ENCODE data around the gene CYP1B1.
"Not testable (repeated sequence)": the region's sequence is repeated elsewhere in the genome, so short reads cannot be mapped to it uniquely, and the experiment has no call there.

The CYP1B1 gene

DNA sequence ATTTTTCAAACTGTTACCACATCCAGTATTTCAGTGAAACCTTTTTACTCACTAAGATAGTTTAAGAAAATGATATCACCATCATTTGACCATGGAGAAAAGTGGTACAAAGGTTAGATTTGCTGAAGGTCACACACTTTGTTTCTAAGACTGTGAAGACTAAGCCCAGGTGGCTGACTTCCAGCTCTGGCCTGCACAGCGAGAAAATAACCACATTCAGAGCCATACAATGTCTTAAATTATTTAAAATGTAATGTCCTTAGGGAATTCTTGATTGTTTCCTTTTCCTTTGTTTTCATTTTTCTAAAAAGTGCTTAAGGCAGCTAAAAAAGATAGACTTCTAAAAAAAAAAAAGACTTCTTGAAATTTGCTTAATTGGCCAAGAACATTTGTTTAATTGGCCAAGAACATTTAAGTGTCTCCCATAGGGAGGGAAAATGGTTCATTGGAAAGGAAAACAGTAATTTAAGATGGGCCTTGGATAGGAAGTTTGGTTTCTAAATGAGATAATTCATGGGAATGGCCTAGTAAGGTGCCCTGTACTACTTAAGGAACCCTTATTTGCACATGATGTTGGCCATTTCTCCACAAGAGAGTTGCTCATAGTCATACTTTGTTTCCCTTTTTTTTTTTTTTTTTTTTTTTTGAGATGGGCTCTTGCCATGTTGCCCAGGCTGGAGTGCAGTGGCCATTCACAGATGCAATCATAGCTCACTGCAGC, 45.2 kb downstream of the CYP1B1 start:
- no peak for DNase-seq

- DNase-seq: no peak
These were observed 46.4 kb downstream of the CYP1B1 start for GRCh38 chr2:38029512-38029911.

GRCh38 chr2:38028829-38029228, 47.1 kb downstream of the CYP1B1 start:
- DNase-seq: no peak

DNA sequence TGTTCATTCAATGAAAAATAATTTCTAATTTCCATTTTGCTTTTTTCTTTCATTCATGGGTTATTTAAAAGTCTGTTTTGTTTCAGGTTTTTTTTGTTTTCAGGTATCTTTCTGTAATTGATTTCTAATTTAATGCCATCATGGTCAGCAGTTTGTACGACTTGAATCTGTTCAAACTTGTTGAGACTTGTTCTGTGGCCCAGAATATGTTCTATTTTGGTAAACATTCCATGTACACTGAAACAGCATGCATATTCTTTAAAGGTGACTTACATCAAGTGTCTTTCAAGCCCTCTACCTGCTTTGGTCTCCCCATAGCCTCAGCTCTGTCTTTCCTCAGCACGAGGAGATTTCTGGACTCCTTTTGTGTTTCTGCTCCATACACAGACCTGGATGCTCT, 49.1 kb downstream of the CYP1B1 start:
- DNase-seq: no peak

DNA sequence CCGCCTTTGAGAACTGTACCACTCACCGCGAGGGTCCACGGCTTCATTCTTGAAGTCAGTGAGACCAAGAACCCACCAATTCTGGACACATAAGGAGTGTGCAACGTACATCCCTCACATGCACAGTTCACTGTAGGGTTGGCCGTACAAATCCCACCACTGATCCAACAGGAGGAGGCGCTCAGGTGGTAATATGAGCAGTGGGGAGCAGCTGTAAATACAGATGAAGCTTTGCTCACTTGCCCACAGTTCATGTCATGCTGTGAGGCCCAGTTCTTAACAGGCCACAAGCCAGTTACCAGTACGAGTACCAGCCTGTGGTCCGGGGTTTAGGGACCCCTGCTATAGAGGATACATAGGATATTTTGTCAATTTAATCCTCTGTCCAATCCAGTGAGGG, 54.4 kb downstream of the CYP1B1 start:
- no peak for DNase-seq

DNA sequence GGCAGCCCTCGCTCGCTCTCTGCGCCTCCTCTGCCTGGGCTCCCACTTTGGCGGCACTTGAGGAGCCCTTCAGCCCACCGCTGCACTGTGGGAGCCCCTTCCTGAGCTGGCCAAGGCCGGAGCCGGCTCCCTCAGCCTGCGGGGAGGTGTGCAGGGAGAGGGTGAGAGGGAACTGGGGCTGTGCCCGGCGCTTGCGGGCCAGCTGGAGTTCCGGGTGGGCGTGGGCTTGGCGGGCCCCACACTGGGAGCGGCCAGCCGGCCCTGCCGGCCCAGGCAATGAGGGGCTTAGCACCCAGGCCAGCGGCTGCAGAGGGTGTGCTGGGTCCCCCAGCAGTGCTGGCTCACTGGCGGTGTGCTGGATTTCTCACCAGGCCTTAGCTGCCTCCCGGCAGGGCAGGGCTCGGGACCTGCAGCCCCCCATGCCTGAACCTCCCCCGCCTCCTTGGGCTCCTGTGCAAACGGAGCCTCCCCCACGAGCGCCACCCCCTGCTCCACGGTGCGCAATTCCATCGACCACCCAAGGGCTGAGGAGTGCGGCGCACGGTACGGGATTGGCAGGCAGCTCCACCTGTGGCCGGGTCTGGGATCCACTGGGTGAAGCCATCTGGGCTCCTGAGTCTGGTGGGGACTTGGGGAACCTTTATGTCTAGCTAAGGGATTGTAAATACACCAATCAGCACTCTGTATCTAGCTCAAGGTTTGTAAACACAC, 55.4 kb downstream of the CYP1B1 start:
- not testable (repeated sequence) for DNase-seq

DNA sequence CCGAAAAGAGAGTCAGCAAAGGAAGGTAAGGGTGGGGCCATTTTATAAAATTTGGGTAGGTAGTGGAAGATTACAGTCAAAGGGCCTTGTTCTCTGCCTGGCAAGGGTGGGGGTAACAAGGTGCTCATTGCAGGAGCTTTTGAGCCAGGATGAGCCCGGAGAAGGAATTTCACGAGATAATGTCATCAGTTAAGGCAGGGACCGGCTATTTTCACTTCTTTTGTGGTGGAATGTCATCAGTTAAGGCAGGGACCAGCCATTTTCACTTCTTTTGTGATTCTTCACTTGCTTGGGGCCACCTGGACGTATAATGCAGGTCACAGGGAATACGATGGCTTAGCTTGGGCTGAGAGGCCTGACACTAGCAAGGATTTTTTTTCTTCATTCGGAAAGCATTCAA, 58.1 kb downstream of the CYP1B1 start:
- no peak for DNase-seq
